HEK293T (cell line): ENCODE measurements around the gene CTNNBIP1.
"Not testable (repeated sequence)": the region's sequence is repeated elsewhere in the genome, so short reads cannot be mapped to it uniquely, and the experiment has no call there.

Experiments
- CTCF ChIA-PET: fragments of 350-600 bp; formaldehyde crosslinking; extraction: SDS; loops from one replicate; lab custom pipeline; 2021; ENCODE audit warnings: antibody characterized with exemption, inconsistent platforms; lab: Yijun Ruan, JAX
- POLR2A ChIA-PET: fragments of 350-600 bp; formaldehyde crosslinking; extraction: SDS; loops from one replicate; lab custom pipeline; 2020; ENCODE audit warnings: antibody characterized with exemption, inconsistent platforms; lab: Yijun Ruan, JAX
- DNase-seq: peaks from one replicate; pipeline ENCODE4 v3.0.0; 2012; ENCODE audit warnings: mixed read lengths; ENCODE audit errors: extremely low spot score
- ARNT ChIP-seq: fragments of 450-650 bp; IDR thresholded peaks from 2 replicates; pipeline ENCODE4 v1.6.1; 2017; ENCODE audit warnings: mild to moderate bottlenecking
- BHLHE40 ChIP-seq: fragments of 450-650 bp; IDR thresholded peaks from 2 replicates; pipeline ENCODE4 v1.6.1; 2016; ENCODE audit warnings: mild to moderate bottlenecking, moderate library complexity, borderline replicate concordance
- CTBP1 ChIP-seq: fragments of 450-650 bp; IDR thresholded peaks from 2 replicates; pipeline ENCODE4 v1.6.1; 2016; ENCODE audit warnings: borderline replicate concordance
- ELF4 ChIP-seq: fragments of 450-650 bp; IDR thresholded peaks from 2 replicates; pipeline ENCODE4 v1.6.1; 2017; ENCODE audit warnings: antibody characterized with exemption
- FOXA1 ChIP-seq: fragments of 450-650 bp; IDR thresholded peaks from 2 replicates; pipeline ENCODE4 v1.6.1; 2016; ENCODE audit warnings: mild to moderate bottlenecking
- FOXK2 ChIP-seq: fragments of 450-650 bp; IDR thresholded peaks from 2 replicates; pipeline ENCODE4 v1.6.1; 2016; ENCODE audit warnings: mild to moderate bottlenecking
- FOXM1 ChIP-seq: fragments of 450-650 bp; IDR thresholded peaks from 2 replicates; pipeline ENCODE4 v1.6.1; 2017; ENCODE audit warnings: mild to moderate bottlenecking, borderline replicate concordance
- HDGF ChIP-seq: fragments of 450-650 bp; IDR thresholded peaks from 2 replicates; pipeline ENCODE4 v1.6.1; 2017; ENCODE audit warnings: antibody characterized with exemption, borderline replicate concordance
- L3MBTL2 ChIP-seq: fragments of 450-650 bp; conservative IDR thresholded peaks from 2 replicates; pipeline ENCODE4 v1.6.1; 2016; ENCODE audit warnings: mild to moderate bottlenecking
- LEF1 ChIP-seq: fragments of 450-650 bp; IDR thresholded peaks from 2 replicates; pipeline ENCODE4 v1.6.1; 2017; ENCODE audit warnings: mild to moderate bottlenecking, borderline replicate concordance
- NFRKB ChIP-seq: fragments of 450-650 bp; IDR thresholded peaks from 2 replicates; pipeline ENCODE4 v1.6.1; 2016; ENCODE audit warnings: mild to moderate bottlenecking, moderate library complexity
- PKNOX1 ChIP-seq: fragments of 450-650 bp; IDR thresholded peaks from 2 replicates; pipeline ENCODE4 v1.6.1; 2016
- SP1 ChIP-seq: fragments of 450-650 bp; IDR thresholded peaks from 2 replicates; pipeline ENCODE4 v1.6.1; 2017
- SUZ12 ChIP-seq: fragments of 450-650 bp; IDR thresholded peaks from 2 replicates; pipeline ENCODE4 v1.6.1; 2016; ENCODE audit warnings: mild to moderate bottlenecking
- TARDBP ChIP-seq: fragments of 450-650 bp; IDR thresholded peaks from 2 replicates; pipeline ENCODE4 v1.6.1; 2016
- ZNF384 ChIP-seq: fragments of 450-650 bp; IDR thresholded peaks from 2 replicates; pipeline ENCODE4 v1.6.1; 2016

CTNNBIP1 gene

DNA sequence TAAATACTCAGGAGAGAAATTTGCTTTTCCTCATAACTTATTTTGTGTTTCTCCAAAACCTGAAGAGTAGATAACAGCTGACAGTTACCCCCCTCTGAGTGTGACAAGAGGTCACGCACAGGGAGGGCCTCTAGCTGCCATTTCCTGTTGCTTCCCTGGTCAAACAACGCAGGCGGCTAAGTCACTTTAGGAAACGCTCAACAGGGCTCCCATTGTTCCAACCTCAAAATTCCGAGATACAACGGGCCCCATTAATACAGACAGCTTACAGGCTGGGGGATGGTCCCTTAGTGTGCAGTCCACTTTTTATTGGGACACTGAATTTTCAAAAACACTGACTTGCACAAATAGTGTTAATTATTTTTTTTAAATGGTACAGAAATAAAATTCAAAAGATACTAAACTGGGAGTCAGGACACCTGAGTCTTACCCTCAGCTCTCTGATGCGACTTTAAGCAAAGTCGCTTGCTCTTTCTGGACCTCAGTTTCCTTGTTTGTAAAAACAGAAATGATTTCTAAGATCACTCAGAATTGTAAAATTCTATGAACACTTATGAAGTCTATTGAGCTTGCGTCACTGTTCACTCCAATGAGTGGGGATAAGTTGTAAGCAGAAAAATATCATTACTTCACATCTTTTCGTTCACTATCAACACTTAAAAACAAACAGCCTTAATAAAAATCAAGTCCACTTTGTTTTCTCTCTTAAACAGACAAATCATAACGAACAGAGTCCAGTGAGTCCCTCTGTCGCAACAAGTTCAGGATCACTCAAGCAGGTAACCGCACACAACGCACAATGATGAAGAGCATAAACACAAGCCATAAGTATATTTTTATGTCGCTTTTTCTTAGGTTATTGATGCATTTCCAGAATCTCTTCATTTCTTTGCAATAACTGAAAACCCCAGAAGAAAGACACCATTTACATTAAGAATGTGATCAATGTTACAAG lies 19.6 kb upstream of the CTNNBIP1 start:
- TF ChIP-seq PKNOX1 (no peak), ARNT (no peak), ELF4 (no peak), FOXK2 (no peak), LEF1 (no peak), BHLHE40 (no peak), L3MBTL2 (no peak), FOXA1 (no peak), ZNF384 (no peak), TARDBP (no peak), CTBP1 (no peak), HDGF (no peak), FOXM1 (no peak), NFRKB (no peak), SP1 (no peak), SUZ12 (no peak)
- CTCF ChIA-PET = interaction anchor here (0.8 to 1.2 kb wide), 3 partner anchors 9 to 15 kb away, joined by 3 to 4 read pairs (median 3); partner anchors contain the start of genes LZIC and NMNAT1
- POLR2A ChIA-PET = interaction anchor here (0.6 to 1.7 kb wide), 3 partner anchors 14 to 689 kb away, joined by 3 to 7 read pairs (median 6); partner anchors contain the start of genes CTNNBIP1, LZIC and NMNAT1
- DNase-seq = no peak

- DNase-seq = no peak
- ChIA-PET CTCF (no interaction called here), POLR2A (no interaction called here)
- TF ChIP-seq SUZ12 (no peak), FOXA1 (no peak), FOXM1 (no peak), CTBP1 (no peak), LEF1 (no peak)
Measured at GRCh38 chr1:9927259-9927658, 17.2 kb upstream of the CTNNBIP1 start.

DNA sequence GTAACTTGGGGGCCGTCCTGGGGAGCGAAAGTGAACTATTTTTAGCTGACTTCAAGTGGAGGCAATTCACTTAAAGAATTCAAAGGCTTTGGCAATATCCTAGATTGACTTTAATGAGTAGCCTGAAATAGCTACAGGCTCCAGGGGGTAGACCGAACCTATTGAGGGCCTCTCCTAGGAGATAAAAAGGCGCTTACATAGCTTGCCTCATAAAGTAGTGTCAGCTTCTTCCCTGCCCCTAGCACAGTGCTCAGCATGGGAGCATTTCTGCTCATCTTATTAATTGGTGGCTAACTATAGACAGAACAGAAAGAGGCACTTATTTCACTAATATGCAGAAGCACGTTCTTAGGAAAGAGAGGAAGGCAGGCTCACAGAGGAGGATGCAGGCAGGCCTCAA lies 12.3 kb upstream of the CTNNBIP1 start:
- CTCF ChIA-PET = interaction anchor here (0.6 to 1.2 kb wide), 6 partner anchors 8 to 356 kb away, joined by 3 to 4 read pairs (median 4); no protein-coding TSS in a partner anchor
- peak; percentile 36 for DNase-seq
- TF ChIP-seq PKNOX1 = 0 out of 2 replicates have a peak, but pooled peaks have one; percentile 8
- no peak for TF ChIP-seq HDGF
- POLR2A ChIA-PET = interaction anchor here (0.8 to 1.4 kb wide), 3 partner anchors 12 to 21 kb away, joined by 4 to 10 read pairs (median 5); partner anchors contain the start of genes CTNNBIP1, LZIC and NMNAT1

DNA sequence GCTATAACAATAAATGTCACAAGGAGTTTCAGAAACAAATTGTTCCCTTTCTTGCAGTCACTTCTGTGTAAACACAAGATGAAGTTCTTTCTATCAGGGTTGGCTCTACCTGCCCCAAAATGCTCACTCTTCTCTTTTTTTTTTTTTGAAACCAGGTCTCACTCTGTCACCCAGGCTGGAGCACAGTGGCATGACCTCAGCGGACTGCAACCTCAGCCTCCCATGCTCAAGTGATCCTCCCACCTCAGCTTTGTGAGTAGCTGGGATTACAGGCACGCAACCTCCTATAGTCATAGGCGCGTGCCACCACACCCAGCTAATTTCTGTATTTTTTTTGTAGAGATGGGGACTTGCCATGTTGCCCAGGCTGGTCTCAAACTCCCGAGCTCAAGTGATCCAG lies 10.5 kb upstream of the CTNNBIP1 start:
- POLR2A ChIA-PET = no interaction called here
- no peak for TF ChIP-seq TARDBP
- TF ChIP-seq NFRKB = no peak
- CTCF ChIA-PET = interaction anchor here (1.1 kb wide), 1 partner anchor 9 kb away, joined by 4 read pairs; no protein-coding TSS in a partner anchor
- no peak for DNase-seq

DNA sequence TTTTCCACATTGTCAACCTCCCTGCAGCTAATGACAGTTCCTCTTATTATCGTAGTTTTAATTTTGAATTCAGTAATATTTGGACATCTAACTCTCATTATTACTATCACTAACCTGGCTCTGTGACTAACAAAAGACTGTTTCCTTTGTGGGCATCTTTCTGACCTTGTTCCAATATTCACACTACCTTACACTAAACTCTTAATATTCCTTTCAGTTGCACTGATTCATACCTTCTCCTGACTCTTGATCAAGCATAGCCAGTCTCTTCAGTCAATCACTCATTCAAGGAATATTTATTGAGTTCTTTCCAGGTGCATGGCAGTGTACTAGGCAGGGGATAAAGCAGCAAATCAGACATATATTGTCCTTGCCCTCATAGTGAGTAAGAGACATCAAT lies 7.8 kb upstream of the CTNNBIP1 start:
- ChIA-PET CTCF (interaction anchor here (0.7 to 0.8 kb wide), 2 partner anchors 24 to 125 kb away, joined by 3 to 6 read pairs; no protein-coding TSS in a partner anchor), POLR2A (no interaction called here)
- TF ChIP-seq FOXA1 (no peak), HDGF (no peak), CTBP1 (no peak), ARNT (no peak), ZNF384 (no peak), NFRKB (no peak), PKNOX1 (no peak), ELF4 (no peak), LEF1 (no peak), FOXK2 (no peak)
- DNase-seq = no peak

DNA sequence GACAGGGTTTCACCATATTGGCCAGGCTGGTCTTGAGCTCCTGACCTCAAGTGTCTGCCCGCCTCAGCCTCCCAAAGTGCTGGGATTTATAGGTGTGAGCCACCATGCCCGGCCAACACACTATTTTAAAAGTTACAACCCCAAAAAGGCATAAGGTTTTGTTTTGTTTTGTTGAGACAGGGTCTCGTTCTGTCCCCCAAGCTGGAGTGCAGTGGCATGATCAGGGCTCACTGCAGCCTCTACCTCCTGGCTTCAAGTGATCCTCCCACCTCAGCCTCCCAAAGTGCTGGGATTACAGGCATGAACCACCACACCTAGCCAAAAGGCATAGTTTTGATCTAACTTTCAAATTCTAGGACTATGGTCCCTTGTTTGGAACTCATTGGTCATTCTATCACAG lies 7.4 kb upstream of the CTNNBIP1 start:
- CTCF ChIA-PET, POLR2A ChIA-PET, DNase-seq: not testable (repeated sequence)

DNA sequence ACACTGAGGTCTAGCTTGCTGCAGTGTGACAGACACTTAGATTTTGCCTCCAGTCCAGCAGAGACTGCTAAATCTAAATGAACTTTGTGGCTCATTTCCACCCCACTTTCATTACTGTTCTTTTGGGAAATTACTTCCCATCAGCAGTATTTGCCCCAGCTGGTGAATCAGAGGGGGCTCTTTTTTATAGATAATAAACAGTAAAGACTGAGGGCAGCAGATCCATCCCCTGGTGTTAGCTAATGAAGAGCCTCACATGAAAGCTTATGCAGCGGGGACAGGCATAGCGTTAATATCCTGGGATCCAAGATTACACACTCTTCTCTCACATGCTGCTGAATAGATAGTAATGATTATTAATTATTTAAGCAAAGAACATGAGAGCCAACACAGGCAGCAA lies 6.4 kb upstream of the CTNNBIP1 start:
- ChIA-PET CTCF (no interaction called here), POLR2A (no interaction called here)
- no peak for DNase-seq
- no peak for TF ChIP-seq SUZ12
- no peak for TF ChIP-seq FOXA1
- TF ChIP-seq NFRKB = no peak
- no peak for TF ChIP-seq HDGF
- no peak for TF ChIP-seq L3MBTL2
- TF ChIP-seq LEF1 = no peak
- no peak for TF ChIP-seq FOXM1
- TF ChIP-seq TARDBP = no peak
- TF ChIP-seq CTBP1 = no peak
- TF ChIP-seq ARNT = no peak
- TF ChIP-seq PKNOX1 = no peak
- no peak for TF ChIP-seq BHLHE40
- TF ChIP-seq ZNF384 = no peak
- TF ChIP-seq ELF4 = no peak
- no peak for TF ChIP-seq FOXK2
- no peak for TF ChIP-seq SP1
